GM20000 (cell line): ENCODE results near the gene STIP1.
A peak's percentile ranks its signal among the peaks of the same experiment; 100 is the strongest.

Experiments used
- DNase-seq: peaks from one replicate; pipeline ENCODE4 v3.0.0; 2012; ENCODE audit warnings: low spot score
- TF ChIP-seq, protein P1 (sequence below): IDR thresholded peaks from 2 replicates; pipeline ENCODE4 v1.5.1; 2012; ENCODE audit warnings: mild to moderate bottlenecking, control low read depth; ENCODE audit errors: extremely low read depth, missing control alignments

STIP1 gene

DNA sequence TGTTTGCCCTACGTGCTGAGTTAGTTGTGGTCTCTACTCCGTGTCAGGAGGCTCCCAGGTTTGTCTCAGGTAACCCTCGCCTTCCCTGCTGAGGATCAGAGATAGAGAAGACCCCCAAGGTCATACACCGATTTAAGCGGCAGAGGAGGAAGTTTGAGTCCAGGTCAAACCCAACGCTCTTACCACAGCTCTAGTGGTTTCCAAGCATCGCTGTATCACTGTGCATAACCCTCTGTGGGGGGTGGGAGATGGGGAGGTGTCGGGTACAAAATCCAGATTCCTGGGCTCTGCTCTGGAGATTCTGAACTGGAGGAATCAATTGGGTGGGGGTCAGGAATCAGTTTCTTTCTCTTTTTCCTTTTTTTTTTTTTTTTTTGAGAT, 45.0 kb downstream of the STIP1 start:
- no peak for DNase-seq
- TF ChIP-seq, protein P1, sequence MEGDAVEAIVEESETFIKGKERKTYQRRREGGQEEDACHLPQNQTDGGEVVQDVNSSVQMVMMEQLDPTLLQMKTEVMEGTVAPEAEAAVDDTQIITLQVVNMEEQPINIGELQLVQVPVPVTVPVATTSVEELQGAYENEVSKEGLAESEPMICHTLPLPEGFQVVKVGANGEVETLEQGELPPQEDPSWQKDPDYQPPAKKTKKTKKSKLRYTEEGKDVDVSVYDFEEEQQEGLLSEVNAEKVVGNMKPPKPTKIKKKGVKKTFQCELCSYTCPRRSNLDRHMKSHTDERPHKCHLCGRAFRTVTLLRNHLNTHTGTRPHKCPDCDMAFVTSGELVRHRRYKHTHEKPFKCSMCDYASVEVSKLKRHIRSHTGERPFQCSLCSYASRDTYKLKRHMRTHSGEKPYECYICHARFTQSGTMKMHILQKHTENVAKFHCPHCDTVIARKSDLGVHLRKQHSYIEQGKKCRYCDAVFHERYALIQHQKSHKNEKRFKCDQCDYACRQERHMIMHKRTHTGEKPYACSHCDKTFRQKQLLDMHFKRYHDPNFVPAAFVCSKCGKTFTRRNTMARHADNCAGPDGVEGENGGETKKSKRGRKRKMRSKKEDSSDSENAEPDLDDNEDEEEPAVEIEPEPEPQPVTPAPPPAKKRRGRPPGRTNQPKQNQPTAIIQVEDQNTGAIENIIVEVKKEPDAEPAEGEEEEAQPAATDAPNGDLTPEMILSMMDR: no peak

DNA sequence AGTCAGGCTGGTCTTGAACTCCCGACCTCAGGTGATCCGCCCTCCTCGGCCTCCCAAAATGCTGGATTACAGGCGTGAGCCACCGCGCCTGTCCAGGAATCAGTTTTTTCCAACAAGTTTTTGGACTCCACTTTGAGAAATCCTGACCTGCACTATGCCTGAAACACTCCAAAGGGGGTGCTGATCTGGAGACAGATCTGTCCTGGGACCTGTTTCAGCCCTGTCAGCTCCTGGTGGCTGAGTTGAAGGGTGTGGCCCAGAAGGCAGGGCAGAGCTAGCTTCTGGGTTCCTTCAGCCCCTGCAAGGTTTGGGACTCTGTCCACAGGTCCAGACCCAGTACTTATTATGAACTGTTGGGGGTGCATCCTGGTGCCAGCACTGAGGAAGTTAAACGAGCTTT, 45.6 kb downstream of the STIP1 start:
- TF ChIP-seq, protein P1: no peak
- no peak for DNase-seq

DNA sequence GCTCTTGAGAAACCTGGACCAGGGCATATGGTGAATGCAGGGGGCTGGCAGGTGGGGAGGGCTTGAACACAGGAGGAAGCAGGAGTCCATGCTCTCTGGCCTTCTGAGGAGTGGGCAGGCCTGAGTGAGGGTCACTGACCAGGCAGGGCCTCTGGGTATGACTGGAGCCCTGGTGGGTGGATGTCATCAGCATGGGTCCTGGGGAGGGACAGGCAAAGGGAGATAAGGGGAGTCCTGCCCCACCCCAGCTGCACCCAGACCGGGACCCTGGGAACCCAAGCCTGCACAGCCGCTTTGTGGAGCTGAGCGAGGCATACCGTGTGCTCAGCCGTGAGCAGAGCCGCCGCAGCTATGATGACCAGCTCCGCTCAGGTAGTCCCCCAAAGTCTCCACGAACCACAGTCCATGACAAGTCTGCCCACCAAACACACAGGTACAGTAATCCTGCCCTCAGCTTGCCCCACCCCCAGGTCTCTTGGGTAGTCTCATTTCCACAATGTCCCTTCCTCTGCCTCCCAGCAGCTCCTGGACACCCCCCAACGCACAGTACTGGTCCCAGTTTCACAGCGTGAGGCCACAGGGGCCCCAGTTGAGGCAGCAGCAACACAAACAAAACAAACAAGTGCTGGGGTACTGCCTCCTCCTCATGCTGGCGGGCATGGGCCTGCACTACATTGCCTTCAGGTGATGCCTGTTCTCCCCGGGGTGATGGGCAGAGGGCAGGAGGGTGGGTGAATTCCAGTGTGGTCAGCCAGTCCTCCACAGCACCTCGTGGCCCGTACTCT, 46.4 kb downstream of the STIP1 start:
- DNase-seq: no peak
- TF ChIP-seq, protein P1: no peak

DNA sequence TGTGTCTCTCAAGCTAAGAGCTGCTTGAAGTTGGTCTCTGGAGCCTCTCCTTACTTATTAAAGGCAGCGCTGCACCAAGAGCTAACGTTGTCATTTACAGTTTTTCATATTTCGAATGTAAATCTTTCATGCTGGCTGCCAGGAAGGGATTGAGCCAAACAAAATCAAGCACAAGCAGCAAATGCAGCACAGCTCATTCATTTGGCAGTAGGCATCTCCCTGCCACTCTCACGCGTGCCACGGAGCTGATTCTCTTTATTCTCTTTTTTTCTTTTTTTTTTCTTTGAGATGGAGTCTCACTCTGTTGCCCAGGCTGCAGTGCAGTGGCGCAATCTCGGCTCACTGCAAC, 47.0 kb downstream of the STIP1 start:
- TF ChIP-seq, protein P1: no peak
- no peak for DNase-seq

DNA sequence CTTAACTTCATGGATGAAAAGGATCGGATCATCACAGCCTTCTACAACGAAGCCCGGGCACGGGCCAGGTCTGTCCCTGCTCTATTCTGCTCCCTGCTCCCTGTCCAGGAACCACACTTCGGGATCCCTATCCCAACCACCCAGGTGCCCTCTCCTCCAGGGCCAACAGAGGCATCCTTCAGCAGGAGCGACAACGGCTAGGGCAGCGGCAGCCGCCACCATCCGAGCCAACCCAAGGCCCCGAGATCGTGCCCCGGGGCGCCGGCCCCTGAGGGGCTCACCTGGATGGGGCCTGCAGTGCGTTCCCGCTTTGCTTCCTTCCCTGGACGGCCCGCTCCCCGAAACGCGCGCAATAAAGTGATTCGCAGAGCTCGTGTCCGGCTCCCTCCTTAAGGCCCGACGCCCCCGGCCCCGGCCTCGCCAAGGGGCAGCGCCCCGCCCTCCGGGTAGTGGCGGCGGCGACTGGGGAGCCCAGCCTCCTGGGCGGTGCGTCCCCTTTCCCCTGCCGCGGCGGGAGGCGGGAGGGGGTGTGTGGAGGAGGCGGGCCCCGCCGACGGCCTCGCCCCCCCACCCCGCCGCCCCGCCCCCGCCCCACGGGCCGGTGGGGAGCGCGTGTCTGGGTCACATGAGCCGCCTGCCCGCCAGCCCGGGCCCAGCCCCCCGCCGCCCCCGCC, 48.1 kb downstream of the STIP1 start, which contains the start of gene VEGFB:
TSS of gene VEGFB (plus strand) at position 672 of the 674 bp plus-strand sequence. CDS start 250 bp downstream, outside the sequence.
- TF ChIP-seq, protein P1: no peak
- DNase-seq: peak; percentile 94

DNA sequence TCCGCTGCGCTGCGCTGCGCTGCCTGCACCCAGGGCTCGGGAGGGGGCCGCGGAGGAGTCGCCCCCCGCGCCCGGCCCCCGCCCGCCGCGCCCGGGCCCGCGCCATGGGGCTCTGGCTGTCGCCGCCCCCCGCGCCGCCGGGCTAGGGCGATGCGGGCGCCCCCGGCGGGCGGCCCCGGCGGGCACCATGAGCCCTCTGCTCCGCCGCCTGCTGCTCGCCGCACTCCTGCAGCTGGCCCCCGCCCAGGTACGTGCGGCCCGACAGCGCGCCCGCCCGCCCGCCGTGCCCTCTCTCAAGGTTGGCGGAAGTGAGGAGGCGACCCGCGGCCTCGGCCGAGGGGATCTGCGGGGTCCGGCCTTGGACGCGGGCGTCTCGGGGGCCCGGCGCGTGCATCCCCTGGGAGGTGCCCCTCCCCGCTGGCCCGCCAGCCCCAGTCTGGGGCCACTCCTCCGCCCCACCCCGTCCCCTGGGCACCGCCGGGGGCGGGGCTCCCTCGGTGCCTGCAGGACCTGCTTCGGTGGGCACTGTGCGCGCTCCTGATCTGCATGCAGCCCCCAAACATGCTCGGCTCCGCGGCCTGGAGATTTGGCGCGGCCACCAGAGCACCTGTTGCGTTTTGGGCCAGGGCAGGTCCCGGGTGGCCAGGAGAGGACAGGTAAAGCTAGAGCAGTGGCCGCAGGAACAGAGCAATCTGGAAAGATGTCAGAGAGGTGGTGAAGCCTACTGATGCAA, 48.8 kb downstream of the STIP1 start:
- DNase-seq: no peak
- TF ChIP-seq, protein P1: no peak
